ENCODE data around the gene SERPINB2.

Gene SERPINB2

DNA sequence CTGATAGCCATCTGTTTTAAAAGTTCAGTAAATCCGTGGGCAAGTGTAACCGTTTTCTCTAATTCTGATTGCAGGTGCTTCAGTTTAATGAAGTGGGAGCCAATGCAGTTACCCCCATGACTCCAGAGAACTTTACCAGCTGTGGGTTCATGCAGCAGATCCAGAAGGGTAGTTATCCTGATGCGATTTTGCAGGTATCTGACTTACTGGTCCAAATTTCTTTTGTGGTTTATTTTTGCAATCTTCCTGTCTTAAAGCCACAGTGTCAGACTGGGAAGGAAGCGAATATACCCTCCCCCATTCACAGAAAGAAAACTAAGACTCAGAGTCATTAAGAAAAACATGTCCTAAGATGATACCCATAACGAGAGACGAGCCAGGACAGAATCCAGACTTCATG is 7.7 kb downstream of the SERPINB2 start:
- H3K4me3 ChIP-seq (ENCODE audit: low read depth, low read length) = no peak overlapping the region
- TF ChIP-seq, protein P1, sequence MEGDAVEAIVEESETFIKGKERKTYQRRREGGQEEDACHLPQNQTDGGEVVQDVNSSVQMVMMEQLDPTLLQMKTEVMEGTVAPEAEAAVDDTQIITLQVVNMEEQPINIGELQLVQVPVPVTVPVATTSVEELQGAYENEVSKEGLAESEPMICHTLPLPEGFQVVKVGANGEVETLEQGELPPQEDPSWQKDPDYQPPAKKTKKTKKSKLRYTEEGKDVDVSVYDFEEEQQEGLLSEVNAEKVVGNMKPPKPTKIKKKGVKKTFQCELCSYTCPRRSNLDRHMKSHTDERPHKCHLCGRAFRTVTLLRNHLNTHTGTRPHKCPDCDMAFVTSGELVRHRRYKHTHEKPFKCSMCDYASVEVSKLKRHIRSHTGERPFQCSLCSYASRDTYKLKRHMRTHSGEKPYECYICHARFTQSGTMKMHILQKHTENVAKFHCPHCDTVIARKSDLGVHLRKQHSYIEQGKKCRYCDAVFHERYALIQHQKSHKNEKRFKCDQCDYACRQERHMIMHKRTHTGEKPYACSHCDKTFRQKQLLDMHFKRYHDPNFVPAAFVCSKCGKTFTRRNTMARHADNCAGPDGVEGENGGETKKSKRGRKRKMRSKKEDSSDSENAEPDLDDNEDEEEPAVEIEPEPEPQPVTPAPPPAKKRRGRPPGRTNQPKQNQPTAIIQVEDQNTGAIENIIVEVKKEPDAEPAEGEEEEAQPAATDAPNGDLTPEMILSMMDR (IDR thresholded peaks at IDR 0.05; ENCODE audit: borderline replicate concordance, insufficient read depth, low read depth, low read length) = no peak

DNA sequence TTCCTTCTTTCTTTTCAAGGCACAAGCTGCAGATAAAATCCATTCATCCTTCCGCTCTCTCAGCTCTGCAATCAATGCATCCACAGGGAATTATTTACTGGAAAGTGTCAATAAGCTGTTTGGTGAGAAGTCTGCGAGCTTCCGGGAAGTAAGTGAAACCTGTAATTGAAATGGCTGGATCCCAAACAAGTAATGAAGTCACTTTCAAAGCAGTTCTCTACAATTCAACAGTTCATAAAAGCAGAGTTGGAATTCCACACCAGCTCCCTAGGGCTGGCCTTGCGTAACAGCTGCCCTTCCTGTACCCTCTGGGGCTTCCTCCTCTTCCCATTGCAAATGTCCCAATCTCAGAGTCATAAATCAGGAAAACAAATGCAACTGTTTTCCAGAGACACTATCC is 9.6 kb downstream of the SERPINB2 start:
- TF ChIP-seq, protein P1 (IDR thresholded peaks at IDR 0.05; ENCODE audit: borderline replicate concordance, insufficient read depth, low read depth, low read length) = no peak

DNA sequence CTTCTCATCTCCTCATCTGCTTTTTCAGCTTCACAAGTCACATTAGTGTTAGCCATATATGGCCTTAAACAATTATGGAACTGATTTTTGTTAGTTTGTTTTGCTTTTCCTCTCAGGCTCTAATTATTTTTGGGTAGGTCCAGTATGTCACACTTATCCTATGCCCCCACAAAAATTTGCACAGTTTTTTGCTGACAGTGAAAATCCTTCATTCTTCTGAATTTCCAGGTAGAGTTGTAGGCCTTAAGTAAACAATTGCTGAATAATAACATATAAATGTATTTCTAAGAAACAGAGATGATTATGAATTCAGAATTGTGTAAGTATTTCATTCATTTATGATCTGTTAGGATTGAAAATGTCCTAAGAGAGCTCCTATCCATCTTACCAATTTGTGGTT is 11.7 kb downstream of the SERPINB2 start:
- TF ChIP-seq, protein P1 (IDR thresholded peaks at IDR 0.05; ENCODE audit: borderline replicate concordance, insufficient read depth, low read depth, low read length) = no peak
- no peak overlapping the region for H3K4me3 ChIP-seq (ENCODE audit: low read depth, low read length)

More for the DNA sequence above, 9.6 kb downstream of the SERPINB2 start:
- no peak overlapping the region for H3K4me3 ChIP-seq (ENCODE audit: low read depth, low read length)

DNA sequence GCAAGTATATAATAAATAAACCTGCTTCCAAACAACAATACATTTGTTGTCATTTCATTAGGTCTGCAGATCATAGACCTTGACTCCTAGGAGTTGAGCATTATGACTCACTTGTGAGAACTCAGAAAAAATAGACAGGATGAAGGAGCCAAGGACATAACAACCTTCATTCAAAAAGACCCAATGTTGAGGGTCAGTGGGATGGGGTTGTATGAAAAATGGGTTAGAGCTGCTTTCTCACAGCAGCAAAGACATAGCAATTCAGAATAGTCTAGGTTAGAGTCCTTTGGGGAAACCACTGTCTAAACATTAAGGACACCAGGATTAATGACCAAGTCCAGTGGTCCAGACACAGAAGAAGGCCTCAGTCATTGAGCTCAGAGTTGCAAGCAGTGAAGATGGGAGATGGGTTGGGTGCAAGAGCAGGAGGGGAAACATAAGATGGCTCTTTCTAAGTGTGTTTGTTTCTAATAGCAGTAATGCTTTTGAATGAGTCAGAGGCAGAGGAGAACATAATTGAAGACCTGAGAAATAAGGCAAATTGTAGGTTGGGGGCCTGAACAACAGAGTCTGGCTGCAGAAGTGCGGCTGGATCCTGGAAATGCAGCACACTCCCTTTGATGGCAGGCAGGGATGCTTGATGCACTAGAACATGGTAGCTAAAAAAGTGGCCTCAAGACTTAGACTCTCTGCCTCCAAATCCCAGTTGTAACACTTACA is 16.5 kb downstream of the SERPINB2 start:
- TF ChIP-seq, protein P1 (IDR thresholded peaks at IDR 0.05; ENCODE audit: borderline replicate concordance, insufficient read depth, low read depth, low read length) = no peak
- no peak overlapping the region for H3K4me3 ChIP-seq (ENCODE audit: low read depth, low read length)

DNA sequence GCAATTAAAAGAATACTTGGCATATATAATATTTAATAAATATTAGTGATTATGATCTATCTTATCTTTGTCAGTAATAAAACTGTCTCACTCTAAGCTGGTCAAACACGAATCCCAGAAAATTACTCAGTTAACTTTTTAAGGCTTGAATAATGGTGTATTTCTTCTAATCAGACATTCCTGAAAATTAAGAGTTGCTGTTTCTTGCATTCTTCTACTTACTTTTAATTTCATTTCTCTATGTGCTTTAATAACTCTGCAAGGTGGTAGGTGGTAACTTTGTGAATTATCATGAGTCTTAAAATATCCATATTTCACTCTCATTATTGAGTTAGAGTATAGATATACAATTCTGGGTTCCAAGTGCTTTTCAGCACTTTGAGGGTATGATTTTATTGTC is 17.2 kb downstream of the SERPINB2 start:
- TF ChIP-seq, protein P1 (IDR thresholded peaks at IDR 0.05; ENCODE audit: borderline replicate concordance, insufficient read depth, low read depth, low read length) = no peak

DNA sequence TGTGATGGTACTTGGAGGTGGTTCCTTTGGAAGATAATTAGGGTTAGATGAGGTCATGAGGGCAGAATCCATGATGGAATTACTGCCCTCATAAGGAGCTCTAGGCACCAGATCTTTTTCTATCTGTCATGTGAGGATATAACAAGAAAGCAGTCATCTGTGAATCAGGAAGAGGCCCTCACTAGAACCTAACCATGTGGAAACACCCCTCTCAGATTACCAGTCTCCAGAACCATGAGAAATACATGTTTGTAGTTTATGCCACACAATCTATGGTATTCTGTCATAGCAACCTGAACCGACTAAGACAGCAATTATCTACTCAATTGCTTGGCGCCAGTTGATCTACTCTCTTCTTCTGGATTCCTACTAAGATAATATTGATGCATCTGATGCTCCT is 17.9 kb downstream of the SERPINB2 start:
- H3K4me3 ChIP-seq (ENCODE audit: low read depth, low read length) = no peak overlapping the region
- TF ChIP-seq, protein P1 (IDR thresholded peaks at IDR 0.05; ENCODE audit: borderline replicate concordance, insufficient read depth, low read depth, low read length) = no peak

More for the DNA sequence above, 17.2 kb downstream of the SERPINB2 start:
- H3K4me3 ChIP-seq (ENCODE audit: low read depth, low read length) = no peak overlapping the region

DNA sequence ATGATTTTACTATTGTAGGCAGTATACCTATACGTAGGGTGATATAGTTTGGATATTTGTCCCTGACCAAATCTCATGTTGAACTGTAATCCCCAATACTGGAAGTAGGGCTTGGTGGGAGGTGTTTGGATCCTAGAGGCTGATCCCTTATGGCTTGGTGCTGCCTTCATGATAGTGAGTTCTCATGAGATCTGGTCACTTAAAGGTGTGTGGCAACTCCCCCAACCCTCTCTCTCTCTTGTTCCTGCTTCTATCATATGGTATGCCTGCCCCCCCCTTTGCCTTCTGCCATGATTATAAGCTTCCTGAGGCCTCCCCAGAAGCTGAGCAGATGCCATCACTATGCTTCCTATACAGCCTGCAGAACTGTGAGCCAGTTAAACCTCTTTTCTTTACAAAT is 18.6 kb downstream of the SERPINB2 start:
- no peak overlapping the region for H3K4me3 ChIP-seq (ENCODE audit: low read depth, low read length)
- TF ChIP-seq, protein P1 (IDR thresholded peaks at IDR 0.05; ENCODE audit: borderline replicate concordance, insufficient read depth, low read depth, low read length) = no peak

All from GM12875 (cell line).